ENCODE measurements around the gene STX12.
"Not testable (repeated sequence)": the region's sequence is repeated elsewhere in the genome, so short reads cannot be mapped to it uniquely, and the experiment has no call there.

GRCh38 chr1:27808131-27808530 is 35.1 kb downstream of the STX12 start:
- not testable (repeated sequence) for TF ChIP-seq ELF4 (IDR thresholded peaks at IDR 0.05); BHLHE40 (IDR thresholded peaks at IDR 0.05; ENCODE audit: borderline replicate concordance); SUZ12 (IDR thresholded peaks at IDR 0.05); L3MBTL2 (conservative IDR thresholded peaks at IDR 0.05); FOXK2 (IDR thresholded peaks at IDR 0.05); TARDBP (IDR thresholded peaks at IDR 0.05); PKNOX1 (IDR thresholded peaks at IDR 0.05); NFRKB (IDR thresholded peaks at IDR 0.05); ARNT (IDR thresholded peaks at IDR 0.05); SP1 (IDR thresholded peaks at IDR 0.05); FOXA1 (IDR thresholded peaks at IDR 0.05); HDGF (IDR thresholded peaks at IDR 0.05; ENCODE audit: borderline replicate concordance)
